A549 (cell line): ENCODE results near the gene ZNF200.

Experiments
- BHLHE40 ChIP-seq: IDR thresholded peaks from 2 replicates; pipeline ENCODE4 v1.6.1; 2012; ENCODE audit warnings: low read depth, low read length, inconsistent platforms
- CEBPB ChIP-seq, 2 experiments: fragments of >200 bp in 1 of 2; sonication (Bioruptor Twin) in 1 of 2; formaldehyde crosslinking in 1 of 2; IDR thresholded peaks; 2 replicates each; pipeline ENCODE4 v1.6.1; 2012 to 2016
- EHMT2 ChIP-seq: fragments of 200-600 bp; sonication (generic); IDR thresholded peaks from 2 replicates; pipeline ENCODE4 v1.6.1; 2016; ENCODE audit warnings: antibody characterized with exemption, low read depth, mild to moderate bottlenecking, moderate library complexity
- FOSB ChIP-seq: fragments of 250-450 bp; sonication (Bioruptor Pico); IDR thresholded peaks from 2 replicates; pipeline ENCODE4 v1.5.0; 2020; ENCODE audit warnings: mild to moderate bottlenecking, moderate library complexity
- MAFK ChIP-seq: fragments of 450-650 bp; IDR thresholded peaks from 2 replicates; pipeline ENCODE4 v1.6.1; 2014; ENCODE audit not compliant: partially characterized antibody
- MYC ChIP-seq: IDR thresholded peaks from 2 replicates; pipeline ENCODE4 v1.6.1; 2012; ENCODE audit warnings: mild to moderate bottlenecking, inconsistent platforms, low read length, improper control_type of control experiment, borderline replicate concordance
- NR3C1 ChIP-seq: fragments of >200 bp; sonication (Bioruptor Twin); formaldehyde crosslinking; IDR thresholded peaks from 3 replicates; pipeline ENCODE4 v1.6.1; 2017
- POLR2A ChIP-seq: IDR thresholded peaks from 2 replicates; pipeline ENCODE4 v1.6.1; 2012; ENCODE audit warnings: mild to moderate bottlenecking, low read length
- ZFP36 ChIP-seq: fragments of 450-650 bp; IDR thresholded peaks from 2 replicates; pipeline ENCODE4 v1.6.1; 2014; ENCODE audit warnings: borderline replicate concordance; ENCODE audit not compliant: partially characterized antibody
- TF ChIP-seq, protein P1 (sequence below): IDR thresholded peaks from 2 replicates; pipeline ENCODE4 v1.6.1; 2012
- TF ChIP-seq, protein P2 (sequence below): fragments of >200 bp; sonication (Bioruptor Twin); formaldehyde crosslinking; IDR thresholded peaks from 3 replicates; pipeline ENCODE4 v1.5.1; 2016
- TF ChIP-seq, protein P3 (sequence below): fragments of 250-450 bp; sonication (Bioruptor Pico); IDR thresholded peaks from 2 replicates; pipeline ENCODE4 v1.5.0; 2021; ENCODE audit warnings: mild to moderate bottlenecking, moderate library complexity, borderline replicate concordance
- TF ChIP-seq, protein P4 (sequence below): fragments of 200-600 bp; sonication (generic); IDR thresholded peaks from 2 replicates; pipeline ENCODE4 v1.6.1; 2016; ENCODE audit warnings: antibody characterized with exemption, mild to moderate bottlenecking, moderate library complexity
- TF ChIP-seq, protein P5 (sequence below): IDR thresholded peaks from 2 replicates; pipeline ENCODE4 v1.6.1; 2012; ENCODE audit warnings: low read depth, borderline replicate concordance

DNA sequence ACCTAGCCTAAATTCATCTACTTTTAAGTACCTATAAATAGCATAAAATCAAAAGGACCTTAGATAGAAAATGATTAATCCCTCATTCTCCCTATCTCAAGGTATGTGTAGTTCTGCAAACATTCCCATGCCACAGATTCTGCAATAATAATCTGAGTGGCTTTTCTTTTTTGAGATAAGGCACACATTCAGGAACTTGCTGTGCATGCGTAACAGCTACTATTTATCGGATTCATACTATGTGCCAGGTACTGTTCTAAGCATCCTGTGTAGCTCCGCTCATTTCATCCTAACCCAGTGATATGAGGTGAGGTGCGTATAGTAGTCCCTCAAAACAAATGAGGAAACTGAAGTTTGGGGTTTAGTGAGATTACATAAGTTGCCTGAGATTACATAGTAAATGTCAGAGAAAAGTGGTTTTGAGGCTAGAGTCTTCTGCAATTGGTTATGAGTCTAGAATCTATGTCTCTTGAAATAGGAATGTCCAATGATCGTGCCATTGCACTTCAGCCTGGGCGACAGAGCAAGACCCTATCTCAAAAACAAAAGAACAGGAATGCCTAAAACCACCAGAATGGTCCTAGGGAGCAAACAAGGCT is 46.4 kb upstream of the ZNF200 start:
- TF ChIP-seq, protein P1, sequence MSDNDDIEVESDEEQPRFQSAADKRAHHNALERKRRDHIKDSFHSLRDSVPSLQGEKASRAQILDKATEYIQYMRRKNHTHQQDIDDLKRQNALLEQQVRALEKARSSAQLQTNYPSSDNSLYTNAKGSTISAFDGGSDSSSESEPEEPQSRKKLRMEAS: no peak
- TF ChIP-seq, protein P2, sequence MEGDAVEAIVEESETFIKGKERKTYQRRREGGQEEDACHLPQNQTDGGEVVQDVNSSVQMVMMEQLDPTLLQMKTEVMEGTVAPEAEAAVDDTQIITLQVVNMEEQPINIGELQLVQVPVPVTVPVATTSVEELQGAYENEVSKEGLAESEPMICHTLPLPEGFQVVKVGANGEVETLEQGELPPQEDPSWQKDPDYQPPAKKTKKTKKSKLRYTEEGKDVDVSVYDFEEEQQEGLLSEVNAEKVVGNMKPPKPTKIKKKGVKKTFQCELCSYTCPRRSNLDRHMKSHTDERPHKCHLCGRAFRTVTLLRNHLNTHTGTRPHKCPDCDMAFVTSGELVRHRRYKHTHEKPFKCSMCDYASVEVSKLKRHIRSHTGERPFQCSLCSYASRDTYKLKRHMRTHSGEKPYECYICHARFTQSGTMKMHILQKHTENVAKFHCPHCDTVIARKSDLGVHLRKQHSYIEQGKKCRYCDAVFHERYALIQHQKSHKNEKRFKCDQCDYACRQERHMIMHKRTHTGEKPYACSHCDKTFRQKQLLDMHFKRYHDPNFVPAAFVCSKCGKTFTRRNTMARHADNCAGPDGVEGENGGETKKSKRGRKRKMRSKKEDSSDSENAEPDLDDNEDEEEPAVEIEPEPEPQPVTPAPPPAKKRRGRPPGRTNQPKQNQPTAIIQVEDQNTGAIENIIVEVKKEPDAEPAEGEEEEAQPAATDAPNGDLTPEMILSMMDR: no peak
- TF ChIP-seq POLR2A (no peak), CEBPB (IDR thresholded peaks at IDR 0.05) (no peak), NR3C1 (no peak), MAFK (no peak), BHLHE40 (no peak), MYC (no peak), ZFP36 (no peak), FOSB (CRISPR knock-in tag) (no peak), EHMT2 (no peak)
- TF ChIP-seq, protein P3, sequence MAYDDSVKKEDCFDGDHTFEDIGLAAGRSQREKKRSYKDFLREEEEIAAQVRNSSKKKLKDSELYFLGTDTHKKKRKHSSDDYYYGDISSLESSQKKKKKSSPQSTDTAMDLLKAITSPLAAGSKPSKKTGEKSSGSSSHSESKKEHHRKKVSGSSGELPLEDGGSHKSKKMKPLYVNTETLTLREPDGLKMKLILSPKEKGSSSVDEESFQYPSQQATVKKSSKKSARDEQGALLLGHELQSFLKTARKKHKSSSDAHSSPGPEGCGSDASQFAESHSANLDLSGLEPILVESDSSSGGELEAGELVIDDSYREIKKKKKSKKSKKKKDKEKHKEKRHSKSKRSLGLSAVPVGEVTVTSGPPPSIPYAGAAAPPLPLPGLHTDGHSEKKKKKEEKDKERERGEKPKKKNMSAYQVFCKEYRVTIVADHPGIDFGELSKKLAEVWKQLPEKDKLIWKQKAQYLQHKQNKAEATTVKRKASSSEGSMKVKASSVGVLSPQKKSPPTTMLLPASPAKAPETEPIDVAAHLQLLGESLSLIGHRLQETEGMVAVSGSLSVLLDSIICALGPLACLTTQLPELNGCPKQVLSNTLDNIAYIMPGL (CRISPR knock-in tag): no peak
- TF ChIP-seq, protein P4, sequence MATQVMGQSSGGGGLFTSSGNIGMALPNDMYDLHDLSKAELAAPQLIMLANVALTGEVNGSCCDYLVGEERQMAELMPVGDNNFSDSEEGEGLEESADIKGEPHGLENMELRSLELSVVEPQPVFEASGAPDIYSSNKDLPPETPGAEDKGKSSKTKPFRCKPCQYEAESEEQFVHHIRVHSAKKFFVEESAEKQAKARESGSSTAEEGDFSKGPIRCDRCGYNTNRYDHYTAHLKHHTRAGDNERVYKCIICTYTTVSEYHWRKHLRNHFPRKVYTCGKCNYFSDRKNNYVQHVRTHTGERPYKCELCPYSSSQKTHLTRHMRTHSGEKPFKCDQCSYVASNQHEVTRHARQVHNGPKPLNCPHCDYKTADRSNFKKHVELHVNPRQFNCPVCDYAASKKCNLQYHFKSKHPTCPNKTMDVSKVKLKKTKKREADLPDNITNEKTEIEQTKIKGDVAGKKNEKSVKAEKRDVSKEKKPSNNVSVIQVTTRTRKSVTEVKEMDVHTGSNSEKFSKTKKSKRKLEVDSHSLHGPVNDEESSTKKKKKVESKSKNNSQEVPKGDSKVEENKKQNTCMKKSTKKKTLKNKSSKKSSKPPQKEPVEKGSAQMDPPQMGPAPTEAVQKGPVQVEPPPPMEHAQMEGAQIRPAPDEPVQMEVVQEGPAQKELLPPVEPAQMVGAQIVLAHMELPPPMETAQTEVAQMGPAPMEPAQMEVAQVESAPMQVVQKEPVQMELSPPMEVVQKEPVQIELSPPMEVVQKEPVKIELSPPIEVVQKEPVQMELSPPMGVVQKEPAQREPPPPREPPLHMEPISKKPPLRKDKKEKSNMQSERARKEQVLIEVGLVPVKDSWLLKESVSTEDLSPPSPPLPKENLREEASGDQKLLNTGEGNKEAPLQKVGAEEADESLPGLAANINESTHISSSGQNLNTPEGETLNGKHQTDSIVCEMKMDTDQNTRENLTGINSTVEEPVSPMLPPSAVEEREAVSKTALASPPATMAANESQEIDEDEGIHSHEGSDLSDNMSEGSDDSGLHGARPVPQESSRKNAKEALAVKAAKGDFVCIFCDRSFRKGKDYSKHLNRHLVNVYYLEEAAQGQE: no peak
- TF ChIP-seq, protein P5, sequence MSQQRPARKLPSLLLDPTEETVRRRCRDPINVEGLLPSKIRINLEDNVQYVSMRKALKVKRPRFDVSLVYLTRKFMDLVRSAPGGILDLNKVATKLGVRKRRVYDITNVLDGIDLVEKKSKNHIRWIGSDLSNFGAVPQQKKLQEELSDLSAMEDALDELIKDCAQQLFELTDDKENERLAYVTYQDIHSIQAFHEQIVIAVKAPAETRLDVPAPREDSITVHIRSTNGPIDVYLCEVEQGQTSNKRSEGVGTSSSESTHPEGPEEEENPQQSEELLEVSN: no peak
